Fibroblast of lung (primary cell): Measurements from ENCODE around the gene PIK3R1.

ENCODE experiments used
- EZH2 ChIP-seq: IDR thresholded peaks from 2 replicates; pipeline ENCODE4 v1.5.1; 2012; ENCODE audit warnings: low read length, control low read depth, mild to moderate bottlenecking; ENCODE audit errors: missing control alignments
- TF ChIP-seq, protein P1 (sequence below), 2 donors: IDR thresholded peaks in 1 of 2; conservative IDR thresholded peaks in 1 of 2; 1 replicate in 1 of 2; 2 replicates in 1 of 2; pipeline ENCODE4 v1.5.1; 2011 to 2012; ENCODE audit warnings: low read length in 2 of 2, control low read depth in 1 of 2, inconsistent platforms in 1 of 2, low read depth in 1 of 2, mild to moderate bottlenecking in 1 of 2

DNA sequence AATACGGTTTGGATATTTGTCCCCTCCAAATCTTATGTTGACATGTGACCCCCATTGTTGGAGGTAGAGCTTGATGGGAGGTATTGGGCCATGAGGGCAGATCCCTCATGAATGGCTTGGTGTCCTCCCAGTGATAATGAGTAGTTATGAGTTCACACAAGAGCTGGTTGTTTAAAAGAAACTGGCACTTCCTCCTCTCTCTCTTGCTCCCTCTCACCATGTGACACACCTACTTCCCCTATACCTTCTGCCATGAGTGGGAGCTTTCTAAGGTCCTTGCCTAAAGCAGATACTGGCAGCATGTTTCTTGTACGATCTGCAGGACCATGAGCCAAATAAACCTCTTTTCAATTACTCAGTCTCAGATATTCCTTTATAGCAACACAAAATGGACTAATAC, 132.0 kb downstream of the PIK3R1 start:
- TF ChIP-seq, protein P1, sequence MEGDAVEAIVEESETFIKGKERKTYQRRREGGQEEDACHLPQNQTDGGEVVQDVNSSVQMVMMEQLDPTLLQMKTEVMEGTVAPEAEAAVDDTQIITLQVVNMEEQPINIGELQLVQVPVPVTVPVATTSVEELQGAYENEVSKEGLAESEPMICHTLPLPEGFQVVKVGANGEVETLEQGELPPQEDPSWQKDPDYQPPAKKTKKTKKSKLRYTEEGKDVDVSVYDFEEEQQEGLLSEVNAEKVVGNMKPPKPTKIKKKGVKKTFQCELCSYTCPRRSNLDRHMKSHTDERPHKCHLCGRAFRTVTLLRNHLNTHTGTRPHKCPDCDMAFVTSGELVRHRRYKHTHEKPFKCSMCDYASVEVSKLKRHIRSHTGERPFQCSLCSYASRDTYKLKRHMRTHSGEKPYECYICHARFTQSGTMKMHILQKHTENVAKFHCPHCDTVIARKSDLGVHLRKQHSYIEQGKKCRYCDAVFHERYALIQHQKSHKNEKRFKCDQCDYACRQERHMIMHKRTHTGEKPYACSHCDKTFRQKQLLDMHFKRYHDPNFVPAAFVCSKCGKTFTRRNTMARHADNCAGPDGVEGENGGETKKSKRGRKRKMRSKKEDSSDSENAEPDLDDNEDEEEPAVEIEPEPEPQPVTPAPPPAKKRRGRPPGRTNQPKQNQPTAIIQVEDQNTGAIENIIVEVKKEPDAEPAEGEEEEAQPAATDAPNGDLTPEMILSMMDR (conservative IDR thresholded peaks at IDR 0.05 in 1 of 2, IDR thresholded peaks at IDR 0.05 in 1 of 2; ENCODE audit: low read depth in 1 of 2, low read length in 2 of 2), result no peak
- TF ChIP-seq EZH2, result no peak
